Suprapubic skin (tissue), 4 donors: Measurements from ENCODE around the gene SCO2.

ENCODE experiments used
- POLR2A ChIP-seq, 2 donors: fragments of 450-650 bp; IDR thresholded peaks; one replicate each; pipeline ENCODE4 v1.6.1; 2017; ENCODE audit warnings: antibody characterized with exemption in 2 of 2, mild to moderate bottlenecking in 2 of 2, moderate library complexity in 2 of 2
- POLR2AphosphoS5 ChIP-seq, 3 donors: sonication (generic); formaldehyde crosslinking; IDR thresholded peaks; one replicate each; pipeline ENCODE4 v1.6.1; 2017; ENCODE audit warnings: antibody characterized with exemption in 3 of 3
- TF ChIP-seq, protein P1 (sequence below), 2 donors: fragments of 200-600 bp in 1 of 2; fragments of 450-650 bp in 1 of 2; sonication (generic) in 1 of 2; IDR thresholded peaks; one replicate each; pipeline ENCODE4 v1.5.1; 2016 to 2019; ENCODE audit warnings: antibody characterized with exemption in 2 of 2, mild to moderate bottlenecking in 1 of 2, moderate library complexity in 1 of 2

- TF ChIP-seq, protein P1, sequence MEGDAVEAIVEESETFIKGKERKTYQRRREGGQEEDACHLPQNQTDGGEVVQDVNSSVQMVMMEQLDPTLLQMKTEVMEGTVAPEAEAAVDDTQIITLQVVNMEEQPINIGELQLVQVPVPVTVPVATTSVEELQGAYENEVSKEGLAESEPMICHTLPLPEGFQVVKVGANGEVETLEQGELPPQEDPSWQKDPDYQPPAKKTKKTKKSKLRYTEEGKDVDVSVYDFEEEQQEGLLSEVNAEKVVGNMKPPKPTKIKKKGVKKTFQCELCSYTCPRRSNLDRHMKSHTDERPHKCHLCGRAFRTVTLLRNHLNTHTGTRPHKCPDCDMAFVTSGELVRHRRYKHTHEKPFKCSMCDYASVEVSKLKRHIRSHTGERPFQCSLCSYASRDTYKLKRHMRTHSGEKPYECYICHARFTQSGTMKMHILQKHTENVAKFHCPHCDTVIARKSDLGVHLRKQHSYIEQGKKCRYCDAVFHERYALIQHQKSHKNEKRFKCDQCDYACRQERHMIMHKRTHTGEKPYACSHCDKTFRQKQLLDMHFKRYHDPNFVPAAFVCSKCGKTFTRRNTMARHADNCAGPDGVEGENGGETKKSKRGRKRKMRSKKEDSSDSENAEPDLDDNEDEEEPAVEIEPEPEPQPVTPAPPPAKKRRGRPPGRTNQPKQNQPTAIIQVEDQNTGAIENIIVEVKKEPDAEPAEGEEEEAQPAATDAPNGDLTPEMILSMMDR (IDR thresholded peaks at IDR 0.05) = no peak
- TF ChIP-seq POLR2AphosphoS5 (IDR thresholded peaks at IDR 0.05) (no peak), POLR2A (IDR thresholded peaks at IDR 0.05) (no peak)
These were observed 23.8 kb upstream of the SCO2 start for GRCh38 chr22:50548921-50549790.
